G401 (cell line): ENCODE results near the gene PRRC2C. TPM values are rescaled to one million over a fixed set of nuclear protein-coding genes. Genes with fewer than 3 reads are reported as not detected.
A peak's percentile ranks its signal among the peaks of the same experiment; 100 is the strongest.
"Not testable (repeated sequence)": the region's sequence is repeated elsewhere in the genome, so short reads cannot be mapped to it uniquely, and the experiment has no call there.

Experiments
- DNase-seq: peaks from one replicate; pipeline ENCODE4 v3.0.0-alpha.2; 2015; ENCODE audit warnings: low spot score
- in situ Hi-C: cut with HindIII; loops from 2 replicates; pipeline ENCODE4 v1.10.0; 2016; ENCODE audit warnings: low sequenced_read_pairs, mixed read lengths
- total RNA-seq: library from RNA; depleted of rRNA; stranded (reverse); fragments of >200 nt; shearing (Covaris generic); gene quantifications from 2 replicates; pipeline ENCODE4 v1.2.3, GENCODE V29; 2014

Gene PRRC2C
- total RNA-seq, 1 experiment from 2014 or later, result 33.4 TPM

- in situ Hi-C loops, result no loop called here
- DNase-seq, result no peak
These were observed 8.7 kb downstream of the PRRC2C start for GRCh38 chr1:171494076-171494475.

DNA sequence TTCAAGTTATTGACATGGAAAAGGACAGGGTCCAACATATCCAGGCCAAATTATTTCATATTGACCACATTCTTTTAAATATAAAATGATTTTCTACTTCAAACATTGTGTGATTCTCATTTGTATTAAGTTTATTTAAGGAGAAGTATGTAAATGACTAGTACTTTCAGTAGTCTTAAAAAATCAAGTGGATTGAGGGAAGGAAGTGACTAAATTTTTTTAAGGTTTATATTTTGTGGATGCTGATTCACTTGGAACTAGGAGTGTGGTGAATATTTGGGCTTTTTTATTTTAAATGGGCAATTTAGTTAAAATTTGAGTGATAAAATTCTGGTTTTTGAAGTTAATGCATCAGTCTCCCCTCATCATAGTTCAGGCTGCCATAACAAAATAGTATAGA, 10.1 kb downstream of the PRRC2C start:
- in situ Hi-C loops, result no loop called here
- DNase-seq, result no peak

GRCh38 chr1:171500304-171500703, 15.0 kb downstream of the PRRC2C start:
- no peak for DNase-seq
- in situ Hi-C loops, result no loop called here

GRCh38 chr1:171500803-171501202, 15.5 kb downstream of the PRRC2C start:
- DNase-seq, result no peak
- in situ Hi-C loops, result no loop called here

DNA sequence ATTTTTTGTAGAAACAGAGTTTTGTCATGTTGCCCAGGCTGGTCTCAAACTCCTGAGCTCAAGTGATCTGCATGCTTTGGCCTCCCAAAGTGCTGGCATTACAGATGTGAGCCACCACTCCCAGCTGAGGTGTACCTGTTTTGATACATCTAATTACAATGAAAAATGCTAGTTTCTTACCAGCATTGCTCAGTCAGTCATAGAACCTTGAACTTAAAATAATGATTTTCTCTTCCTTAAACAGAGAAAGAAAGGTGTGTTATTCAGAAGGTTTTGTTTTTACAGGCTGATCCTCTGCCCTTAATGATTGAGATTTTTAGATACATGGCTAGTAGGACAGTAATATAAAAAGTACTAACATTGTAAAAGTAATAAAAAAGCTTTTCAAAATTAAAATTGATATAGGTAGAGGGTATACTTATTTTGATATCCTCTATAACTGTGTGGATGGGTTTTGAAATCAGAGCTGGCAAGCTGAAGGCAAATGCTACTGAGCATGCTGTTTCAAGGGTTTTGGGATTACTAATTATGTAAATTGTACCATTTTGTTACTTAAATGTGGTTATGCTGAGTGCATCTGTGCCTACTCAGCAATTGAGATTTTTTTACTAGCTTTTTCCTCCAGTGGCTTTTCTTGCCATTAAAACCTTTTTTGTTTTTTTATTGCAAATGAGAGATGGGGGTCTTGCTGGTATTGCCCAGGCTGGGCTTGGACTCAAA, 16.1 kb downstream of the PRRC2C start:
- no peak for DNase-seq
- in situ Hi-C loops, result no loop called here

GRCh38 chr1:171506525-171507304, 21.4 kb downstream of the PRRC2C start:
- DNase-seq, result no peak
- in situ Hi-C loops, result no loop called here

DNA sequence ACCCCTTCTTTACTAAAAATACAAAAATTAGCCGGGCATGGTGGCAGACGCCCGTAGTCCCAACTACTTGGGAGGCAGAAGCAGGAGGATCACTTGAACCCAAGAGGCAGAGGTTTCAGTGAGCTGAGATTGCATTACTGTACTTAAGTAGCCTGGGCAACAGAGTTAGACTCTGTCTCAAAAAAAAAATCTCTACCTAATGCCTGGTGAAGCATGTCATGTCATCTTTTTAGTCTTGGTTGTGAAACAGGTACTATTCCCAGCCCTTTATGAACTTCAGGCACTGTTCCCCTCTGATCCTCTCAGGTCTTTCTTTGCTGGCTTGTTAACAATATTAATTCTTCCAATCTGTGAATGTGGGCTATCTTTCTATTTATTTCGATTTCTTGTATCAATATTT, 22.1 kb downstream of the PRRC2C start:
- in situ Hi-C loops, result no loop called here

DNA sequence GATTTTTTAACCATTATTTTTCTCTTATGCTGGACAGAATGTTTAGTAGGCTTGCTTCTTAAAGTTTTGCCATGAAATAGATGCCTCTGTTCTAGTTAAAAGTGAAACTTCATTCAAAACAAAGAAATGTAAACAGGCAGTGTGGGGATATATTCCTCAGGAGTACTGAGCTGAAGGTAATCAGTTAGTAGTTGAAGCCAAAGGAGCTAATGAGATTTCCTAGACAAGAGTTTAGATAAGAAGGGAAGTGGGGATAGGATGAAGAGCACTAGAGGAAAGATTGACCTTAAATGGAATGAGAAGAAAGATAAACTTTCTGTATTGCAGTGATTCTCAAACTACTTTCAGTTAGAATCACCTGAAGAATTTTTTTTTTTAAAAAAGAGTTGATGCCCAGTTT, 23.9 kb downstream of the PRRC2C start:
- in situ Hi-C loops, result no loop called here
- no peak for DNase-seq

More for the DNA sequence above, 22.1 kb downstream of the PRRC2C start:
- no peak for DNase-seq

DNA sequence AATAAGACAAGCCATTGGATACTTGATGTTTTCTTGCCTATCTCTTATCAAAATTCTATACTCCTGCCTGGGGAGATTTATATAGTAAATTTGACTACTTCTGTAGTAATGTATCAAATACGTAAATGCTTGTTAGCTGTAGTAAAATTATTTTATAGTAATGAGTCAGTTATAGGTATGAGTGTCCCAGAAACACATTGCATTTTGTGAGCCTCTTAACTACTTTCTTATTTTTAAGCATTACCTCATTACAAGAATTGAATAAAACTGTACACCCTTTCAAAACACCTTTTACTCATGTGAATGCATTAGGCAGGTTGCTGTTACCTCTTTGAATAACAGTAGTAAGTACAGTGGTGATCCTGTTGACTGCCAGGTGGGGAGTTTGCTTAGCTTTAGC, 28.4 kb downstream of the PRRC2C start:
- in situ Hi-C loops, result no loop called here
- DNase-seq, result no peak

DNA sequence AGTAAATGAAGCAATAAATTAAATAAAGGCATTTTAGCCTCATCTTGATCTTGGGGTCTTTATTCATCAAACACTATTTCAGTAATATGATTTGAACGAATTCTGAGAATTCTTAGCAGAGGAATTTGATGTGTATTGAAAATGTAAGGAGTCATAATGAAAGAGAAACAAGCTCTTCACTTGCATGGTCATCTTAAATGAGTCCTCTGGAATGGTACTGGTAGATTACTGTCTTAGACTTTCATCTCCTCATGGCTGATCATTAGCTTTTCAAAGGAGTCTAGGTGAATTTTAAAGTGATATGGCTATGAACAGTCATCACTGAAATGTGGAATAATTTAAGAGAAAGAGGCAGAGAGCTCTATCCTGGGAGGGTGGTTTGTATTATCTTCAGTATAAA, 30.0 kb downstream of the PRRC2C start:
- DNase-seq, result no peak
- in situ Hi-C loops, result no loop called here

DNA sequence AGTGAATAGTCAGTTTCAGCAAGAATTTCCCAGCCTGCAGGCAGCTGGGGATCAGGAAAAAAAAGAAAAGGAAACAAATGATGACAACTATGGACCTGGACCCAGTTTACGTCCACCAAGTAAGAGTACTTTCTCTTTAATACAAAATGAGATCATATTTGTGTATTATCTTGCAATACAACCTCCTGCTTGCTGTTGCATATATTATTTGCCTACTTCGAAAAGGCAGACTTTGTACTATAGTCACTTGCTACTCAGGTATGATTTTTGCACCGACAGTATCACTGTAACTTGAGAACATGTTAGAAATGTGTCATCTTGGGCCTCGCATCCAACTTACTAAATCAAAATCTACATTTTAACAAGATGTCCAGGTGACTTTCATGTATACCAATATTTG, 30.4 kb downstream of the PRRC2C start:
- in situ Hi-C loops, result no loop called here
- DNase-seq, result no peak

DNA sequence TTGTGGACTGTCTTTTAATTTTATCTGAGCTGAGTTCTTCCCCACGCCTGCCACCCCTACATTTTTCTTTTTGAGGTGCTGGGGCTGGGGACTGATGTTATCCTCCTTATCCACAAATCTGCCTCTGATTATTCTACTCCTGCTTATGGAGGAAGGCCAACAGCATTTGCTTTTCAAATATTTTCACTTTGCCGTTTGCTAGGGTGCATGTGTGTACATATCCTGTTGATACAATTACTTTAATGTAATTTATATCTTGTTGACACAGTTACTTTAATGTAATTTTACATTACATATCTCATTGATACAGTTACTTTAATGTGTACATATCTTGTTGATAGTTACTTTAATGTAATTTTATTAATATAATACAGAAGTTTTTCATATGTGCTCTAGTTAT, 36.2 kb downstream of the PRRC2C start:
- no peak for DNase-seq
- in situ Hi-C loops, result no loop called here

GRCh38 chr1:171530676-171531075, 45.3 kb downstream of the PRRC2C start:
- in situ Hi-C loops, result no loop called here
- DNase-seq, result no peak

GRCh38 chr1:171532520-171532919, 47.2 kb downstream of the PRRC2C start:
- in situ Hi-C loops, result no loop called here
- no peak for DNase-seq

GRCh38 chr1:171545523-171545922, 60.2 kb downstream of the PRRC2C start:
- in situ Hi-C loops, result no loop called here
- no peak for DNase-seq

- in situ Hi-C loops, result no loop called here
- no peak for DNase-seq
These were observed 64.7 kb downstream of the PRRC2C start for GRCh38 chr1:171550050-171550449.

DNA sequence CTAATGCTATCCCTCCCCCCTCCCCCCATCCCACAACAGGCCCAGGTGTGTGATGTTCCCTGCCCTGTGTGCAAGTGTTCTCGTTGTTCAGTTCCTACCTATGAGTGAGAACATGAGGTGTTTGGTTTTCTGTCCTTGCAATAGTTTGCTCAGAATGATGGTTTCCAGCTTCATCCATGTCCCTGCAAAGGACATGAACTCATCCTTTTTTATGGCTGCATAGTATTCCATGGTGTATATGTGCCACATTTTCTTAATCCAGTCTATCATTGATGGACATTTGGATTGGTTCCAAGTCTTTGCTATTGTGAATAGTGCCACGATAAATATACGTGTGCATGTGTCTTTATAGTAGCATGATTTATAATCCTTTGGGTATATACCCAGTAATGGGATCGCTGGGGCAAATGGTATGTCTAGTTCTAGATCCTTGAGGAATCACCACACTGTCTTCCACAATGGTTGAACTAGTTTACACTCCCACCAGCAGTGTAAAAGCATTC, 65.3 kb downstream of the PRRC2C start:
- DNase-seq, in situ Hi-C loops: not testable (repeated sequence)

GRCh38 chr1:171553960-171554359, 68.6 kb downstream of the PRRC2C start:
- in situ Hi-C loops, result not testable (repeated sequence)
- peak; percentile 35 for DNase-seq

- in situ Hi-C loops, result no loop called here
- no peak for DNase-seq
These were observed 78.3 kb downstream of the PRRC2C start for GRCh38 chr1:171563675-171564074.

DNA sequence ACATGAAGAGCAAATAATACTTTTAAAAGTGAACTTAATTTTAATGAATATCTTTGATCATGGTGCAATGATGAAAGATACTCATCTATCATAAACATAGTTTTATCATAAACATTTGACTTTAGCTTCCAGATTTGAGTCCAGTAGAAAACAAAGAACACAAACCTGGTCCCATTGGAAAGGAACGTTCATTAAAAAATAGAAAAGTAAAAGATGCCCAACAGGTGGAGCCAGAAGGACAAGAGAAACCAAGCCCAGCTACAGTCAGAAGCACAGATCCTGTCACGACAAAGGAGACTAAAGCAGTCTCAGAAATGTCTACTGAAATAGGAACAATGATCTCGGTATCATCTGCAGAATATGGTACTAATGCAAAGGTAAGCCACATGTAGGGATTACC, 81.1 kb downstream of the PRRC2C start:
- in situ Hi-C loops, result no loop called here
- peak; percentile 66 for DNase-seq

- in situ Hi-C loops, result no loop called here
- no peak for DNase-seq
These were observed 85.0 kb downstream of the PRRC2C start for GRCh38 chr1:171570295-171570694.
